ENCODE data around the gene HOXA2. TPM values are rescaled to one million over a fixed set of nuclear protein-coding genes. Genes with fewer than 3 reads are reported as not detected.

The HOXA2 gene
- total RNA-seq, 4 donors from 2014 or later: 1.8 to 6.5 TPM; not detected in 2

- H3K9me3 ChIP-seq: no peaks in the 10 kb centered on the region
- peak overlapping the region; percentile 77 to 80 for H3K27ac ChIP-seq
- no peaks in the 10 kb centered on the region for H3K27me3 ChIP-seq
- DNase-seq: no peak
- H3K4me1 ChIP-seq: peaks cover 0 to 4% of the 10 kb centered on the region in 2 donors
- TF ChIP-seq CTCF (IDR thresholded peaks at IDR 0.05): no peak
- no peaks in the 10 kb centered on the region for H3K36me3 ChIP-seq
- H3K4me3 ChIP-seq: no peak overlapping the region
- intact Hi-C loops (cut with DNase I; ENCODE audit: low total_unique reads): no loop called here
Observed at GRCh38 chr7:27118580-27118979, 16.1 kb upstream of the HOXA2 start.

- no peaks in the 10 kb centered on the region for H3K27me3 ChIP-seq
- H3K4me1 ChIP-seq: peaks cover 0 to 4% of the 10 kb centered on the region in 2 donors
- H3K36me3 ChIP-seq: no peaks in the 10 kb centered on the region
- H3K9me3 ChIP-seq: no peaks in the 10 kb centered on the region
- TF ChIP-seq CTCF (IDR thresholded peaks at IDR 0.05): no peak
- intact Hi-C loops (cut with DNase I; ENCODE audit: low total_unique reads): no loop called here
- no peak for DNase-seq
- H3K4me3 ChIP-seq: no peak overlapping the region
- H3K27ac ChIP-seq: peak overlapping the region; percentile 77 to 80
Observed at GRCh38 chr7:27117887-27118491, 15.5 kb upstream of the HOXA2 start.

GRCh38 chr7:27116962-27117886 lies 14.7 kb upstream of the HOXA2 start:
- Histone ChIP-seq H3K4me1 (peaks cover 4 to 6% of the 10 kb centered on the region in 2 donors), H3K9me3 (no peaks in the 10 kb centered on the region), H3K36me3 (no peaks in the 10 kb centered on the region), H3K4me3 (no peak overlapping the region), H3K27me3 (no peaks in the 10 kb centered on the region), H3K27ac (peak overlapping the region; percentile 77 to 80)
- TF ChIP-seq POLR2A (IDR thresholded peaks at IDR 0.05): no peak
- no peak for TF ChIP-seq CTCF (IDR thresholded peaks at IDR 0.05)
- intact Hi-C loops (cut with DNase I; ENCODE audit: low total_unique reads): no loop called here
- DNase-seq: no peak

DNA sequence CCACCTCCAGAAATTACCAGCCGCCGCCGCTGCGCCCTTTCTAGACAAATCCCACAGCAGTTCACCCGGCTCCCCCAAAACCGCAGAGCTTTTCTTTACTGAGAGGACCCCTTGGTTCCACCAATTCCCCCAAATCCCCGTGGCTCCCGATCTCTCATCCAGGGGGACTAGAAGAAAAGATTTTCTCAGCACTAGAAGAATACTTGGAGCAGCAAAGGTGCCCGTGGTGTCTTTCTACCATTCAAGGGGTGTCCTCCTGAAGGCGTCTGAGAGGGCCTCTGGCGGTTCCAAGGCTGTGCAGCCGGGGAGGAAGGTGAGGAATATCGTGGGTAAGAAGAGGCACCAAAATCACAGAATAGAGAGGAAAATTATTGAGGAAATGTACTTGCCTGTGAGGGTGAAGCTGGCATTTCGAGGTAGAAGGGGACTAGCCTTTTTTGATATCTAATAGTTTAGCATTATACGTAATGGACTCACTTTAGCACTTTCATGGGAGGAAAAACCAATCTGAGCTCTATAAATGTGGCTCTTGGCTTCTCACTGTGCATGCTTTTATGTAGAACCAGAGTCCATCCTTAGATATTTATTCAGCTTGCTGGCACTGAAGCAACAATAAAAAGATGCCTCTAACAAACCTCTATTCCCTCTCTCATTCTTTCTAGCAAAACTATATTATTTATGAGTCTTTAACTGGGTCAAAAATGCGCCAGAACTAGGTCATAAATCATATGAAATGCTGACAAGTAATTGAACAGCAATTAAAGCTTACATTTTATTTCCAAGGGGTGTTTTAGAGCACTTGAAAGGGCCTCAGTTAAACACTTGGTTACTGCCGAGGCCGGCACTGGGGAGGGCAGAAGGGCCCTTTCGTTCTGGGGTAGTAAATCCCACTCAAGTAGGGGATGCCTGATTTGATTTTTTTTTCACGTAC lies 13.8 kb upstream of the HOXA2 start:
- peak overlapping the region; percentile 77 to 80 for H3K27ac ChIP-seq
- no peaks in the 10 kb centered on the region for H3K36me3 ChIP-seq
- H3K27me3 ChIP-seq: no peaks in the 10 kb centered on the region
- intact Hi-C loops (cut with DNase I; ENCODE audit: low total_unique reads): no loop called here
- H3K4me3 ChIP-seq: peak overlapping the region in 1 of 2 donors; percentile 19
- TF ChIP-seq CTCF (IDR thresholded peaks at IDR 0.05) (no peak), POLR2A (IDR thresholded peaks at IDR 0.05) (no peak)
- no peaks in the 10 kb centered on the region for H3K9me3 ChIP-seq
- DNase-seq: no peak
- H3K4me1 ChIP-seq: peaks cover 5 to 12% of the 10 kb centered on the region in 2 donors
